ENCODE data around the gene MYOZ3. TPM values are rescaled to one million over a fixed set of nuclear protein-coding genes. Genes with fewer than 3 reads are reported as not detected.

The MYOZ3 gene
- total RNA-seq, 1 donor from 2014 or later = 4.6 TPM

DNA sequence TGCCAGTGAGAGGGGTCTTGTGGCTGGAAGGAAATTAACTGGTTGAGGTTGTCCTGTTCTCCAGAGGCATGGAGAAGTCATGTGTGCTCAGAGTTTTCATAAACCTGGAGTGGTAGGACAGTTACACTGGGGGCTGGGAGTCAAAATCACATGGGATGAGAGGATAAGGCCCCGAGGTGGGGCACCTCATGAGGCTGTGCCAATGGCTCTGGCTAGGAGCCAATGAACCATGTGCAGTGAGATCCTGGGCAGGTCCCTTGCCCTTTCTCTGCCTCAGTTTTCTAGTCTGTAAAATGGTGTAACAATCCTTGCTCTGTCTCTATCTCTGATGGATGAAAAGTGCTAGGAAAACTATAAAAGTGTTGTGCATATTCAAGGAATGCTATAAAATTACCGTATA, 27.6 kb upstream of the MYOZ3 start:
- DNase-seq (ENCODE audit: low read depth) = no peak
- H3K27me3 ChIP-seq (ENCODE audit: control insufficient read depth, insufficient read depth, low read length) = no peaks in the 10 kb centered on the region
- TF ChIP-seq, protein P1, sequence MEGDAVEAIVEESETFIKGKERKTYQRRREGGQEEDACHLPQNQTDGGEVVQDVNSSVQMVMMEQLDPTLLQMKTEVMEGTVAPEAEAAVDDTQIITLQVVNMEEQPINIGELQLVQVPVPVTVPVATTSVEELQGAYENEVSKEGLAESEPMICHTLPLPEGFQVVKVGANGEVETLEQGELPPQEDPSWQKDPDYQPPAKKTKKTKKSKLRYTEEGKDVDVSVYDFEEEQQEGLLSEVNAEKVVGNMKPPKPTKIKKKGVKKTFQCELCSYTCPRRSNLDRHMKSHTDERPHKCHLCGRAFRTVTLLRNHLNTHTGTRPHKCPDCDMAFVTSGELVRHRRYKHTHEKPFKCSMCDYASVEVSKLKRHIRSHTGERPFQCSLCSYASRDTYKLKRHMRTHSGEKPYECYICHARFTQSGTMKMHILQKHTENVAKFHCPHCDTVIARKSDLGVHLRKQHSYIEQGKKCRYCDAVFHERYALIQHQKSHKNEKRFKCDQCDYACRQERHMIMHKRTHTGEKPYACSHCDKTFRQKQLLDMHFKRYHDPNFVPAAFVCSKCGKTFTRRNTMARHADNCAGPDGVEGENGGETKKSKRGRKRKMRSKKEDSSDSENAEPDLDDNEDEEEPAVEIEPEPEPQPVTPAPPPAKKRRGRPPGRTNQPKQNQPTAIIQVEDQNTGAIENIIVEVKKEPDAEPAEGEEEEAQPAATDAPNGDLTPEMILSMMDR (IDR thresholded peaks at IDR 0.05; ENCODE audit: insufficient read depth, low read length, poor library complexity, severe bottlenecking) = no peak
- H3K36me3 ChIP-seq (ENCODE audit: control insufficient read depth, insufficient read depth, low read length) = no peaks in the 10 kb centered on the region
- H3K4me3 ChIP-seq (ENCODE audit: low read depth, low read length) = no peak overlapping the region

DNA sequence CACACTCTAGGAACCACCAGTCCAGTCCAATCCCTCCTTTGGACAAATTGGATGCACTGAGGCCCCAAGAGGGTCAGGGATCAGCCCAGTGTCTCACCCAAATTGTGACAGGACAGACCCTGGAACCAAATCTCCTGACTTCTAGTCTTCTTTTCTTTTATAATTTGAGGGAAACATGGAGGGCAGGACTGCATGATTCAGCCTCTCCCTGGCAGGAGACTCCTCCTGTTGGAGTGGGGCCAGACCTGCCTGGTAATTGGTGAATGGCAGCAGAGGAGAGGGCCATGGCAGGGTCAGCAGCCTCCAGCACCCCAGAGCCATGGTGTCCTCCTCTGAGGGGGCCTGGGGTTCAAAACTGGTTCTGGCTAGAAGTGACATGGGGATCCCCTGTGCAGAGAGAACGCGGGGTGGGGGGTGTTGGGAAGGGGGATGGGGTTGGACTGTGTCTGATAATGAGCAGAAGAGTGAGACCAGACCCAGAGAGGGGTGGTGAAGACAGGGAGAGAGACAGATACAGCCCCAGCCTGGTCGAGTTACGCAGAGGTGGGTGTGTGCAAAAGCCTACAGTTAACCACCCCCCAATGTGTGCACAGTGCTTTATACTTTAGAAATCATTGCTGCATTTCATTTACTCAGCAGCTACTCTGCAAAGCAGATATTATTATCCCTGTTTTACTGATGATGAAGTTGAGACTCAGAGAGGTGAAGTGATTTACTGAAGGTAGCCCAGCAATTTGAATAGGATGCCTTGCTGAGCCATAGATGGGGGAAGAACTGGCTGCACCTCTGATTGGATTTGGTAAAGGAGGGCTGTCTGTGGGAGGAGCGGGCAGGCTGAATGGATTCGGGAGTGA, 24.4 kb upstream of the MYOZ3 start:
- no peak overlapping the region for H3K4me3 ChIP-seq (ENCODE audit: low read depth, low read length)
- no peak for DNase-seq (ENCODE audit: low read depth)
- TF ChIP-seq, protein P1 (IDR thresholded peaks at IDR 0.05; ENCODE audit: insufficient read depth, low read length, poor library complexity, severe bottlenecking) = no peak
- no peaks in the 10 kb centered on the region for H3K36me3 ChIP-seq (ENCODE audit: control insufficient read depth, insufficient read depth, low read length)
- H3K27me3 ChIP-seq (ENCODE audit: control insufficient read depth, insufficient read depth, low read length) = no peaks in the 10 kb centered on the region

DNA sequence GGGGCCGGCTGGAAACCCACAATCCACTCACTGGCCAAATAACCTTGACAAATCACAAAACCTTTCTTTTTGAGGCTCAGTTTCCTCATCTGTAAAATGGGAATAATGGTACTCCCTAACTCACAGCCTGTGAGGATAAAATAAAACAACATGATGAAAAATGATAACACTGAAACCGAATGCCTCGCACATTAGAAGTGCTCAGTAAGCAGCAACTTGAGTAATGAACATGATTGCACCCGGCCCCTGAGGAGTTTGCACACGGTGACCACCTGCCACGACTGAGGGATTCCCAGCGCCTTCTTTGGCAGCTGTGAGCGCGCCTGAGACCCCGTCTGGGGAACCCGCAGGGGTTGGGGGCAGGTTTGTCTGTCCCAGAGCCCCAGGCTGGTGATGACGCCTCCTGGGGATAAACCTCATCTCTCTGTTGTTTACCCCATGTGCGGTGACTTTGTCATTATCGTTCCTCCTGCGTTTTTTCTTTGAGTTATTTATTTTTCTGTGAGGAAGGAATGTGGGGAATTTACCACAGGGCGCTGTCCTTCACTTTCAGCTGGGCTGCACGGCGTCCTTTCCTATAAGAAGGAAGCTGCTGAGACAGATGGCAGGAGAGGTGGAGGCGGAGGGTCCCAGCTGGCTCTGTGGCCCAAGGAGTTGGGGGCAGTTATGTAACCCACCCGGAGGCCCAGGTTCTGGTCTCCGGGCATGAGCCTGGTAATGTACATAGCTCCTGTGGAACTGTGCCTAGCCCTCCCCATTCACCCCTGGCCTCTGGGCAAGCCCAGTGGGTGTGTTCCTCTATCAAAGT, 23.6 kb upstream of the MYOZ3 start:
- Histone ChIP-seq H3K36me3 (ENCODE audit: control insufficient read depth, insufficient read depth, low read length) (no peaks in the 10 kb centered on the region), H3K4me3 (ENCODE audit: low read depth, low read length) (no peak overlapping the region), H3K27me3 (ENCODE audit: control insufficient read depth, insufficient read depth, low read length) (no peaks in the 10 kb centered on the region)
- TF ChIP-seq, protein P1 (IDR thresholded peaks at IDR 0.05; ENCODE audit: insufficient read depth, low read length, poor library complexity, severe bottlenecking) = no peak
- DNase-seq (ENCODE audit: low read depth) = peak; percentile 71

DNA sequence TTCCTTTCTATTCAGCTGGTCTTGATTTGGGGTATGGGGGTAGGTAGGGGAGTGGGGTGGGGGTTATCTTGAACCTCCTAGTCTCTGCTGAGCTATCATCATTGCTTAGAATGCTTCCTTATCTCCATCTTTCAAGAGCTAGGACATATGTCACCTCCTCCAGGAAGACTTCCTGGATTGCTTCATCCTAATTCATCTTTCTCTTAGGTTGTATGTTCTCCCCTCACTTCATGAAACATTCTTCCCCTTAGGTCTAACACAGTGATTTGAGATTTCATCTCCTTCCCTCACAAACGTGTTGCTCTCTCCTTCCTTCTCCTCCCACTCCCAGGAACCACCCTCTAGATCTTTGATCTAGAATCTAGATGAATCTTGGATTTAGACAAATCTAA, 23.0 kb upstream of the MYOZ3 start:
- H3K36me3 ChIP-seq (ENCODE audit: control insufficient read depth, insufficient read depth, low read length) = no peaks in the 10 kb centered on the region
- no peaks in the 10 kb centered on the region for H3K27me3 ChIP-seq (ENCODE audit: control insufficient read depth, insufficient read depth, low read length)
- no peak for DNase-seq (ENCODE audit: low read depth)
- TF ChIP-seq, protein P1 (IDR thresholded peaks at IDR 0.05; ENCODE audit: insufficient read depth, low read length, poor library complexity, severe bottlenecking) = no peak
- no peak overlapping the region for H3K4me3 ChIP-seq (ENCODE audit: low read depth, low read length)

DNA sequence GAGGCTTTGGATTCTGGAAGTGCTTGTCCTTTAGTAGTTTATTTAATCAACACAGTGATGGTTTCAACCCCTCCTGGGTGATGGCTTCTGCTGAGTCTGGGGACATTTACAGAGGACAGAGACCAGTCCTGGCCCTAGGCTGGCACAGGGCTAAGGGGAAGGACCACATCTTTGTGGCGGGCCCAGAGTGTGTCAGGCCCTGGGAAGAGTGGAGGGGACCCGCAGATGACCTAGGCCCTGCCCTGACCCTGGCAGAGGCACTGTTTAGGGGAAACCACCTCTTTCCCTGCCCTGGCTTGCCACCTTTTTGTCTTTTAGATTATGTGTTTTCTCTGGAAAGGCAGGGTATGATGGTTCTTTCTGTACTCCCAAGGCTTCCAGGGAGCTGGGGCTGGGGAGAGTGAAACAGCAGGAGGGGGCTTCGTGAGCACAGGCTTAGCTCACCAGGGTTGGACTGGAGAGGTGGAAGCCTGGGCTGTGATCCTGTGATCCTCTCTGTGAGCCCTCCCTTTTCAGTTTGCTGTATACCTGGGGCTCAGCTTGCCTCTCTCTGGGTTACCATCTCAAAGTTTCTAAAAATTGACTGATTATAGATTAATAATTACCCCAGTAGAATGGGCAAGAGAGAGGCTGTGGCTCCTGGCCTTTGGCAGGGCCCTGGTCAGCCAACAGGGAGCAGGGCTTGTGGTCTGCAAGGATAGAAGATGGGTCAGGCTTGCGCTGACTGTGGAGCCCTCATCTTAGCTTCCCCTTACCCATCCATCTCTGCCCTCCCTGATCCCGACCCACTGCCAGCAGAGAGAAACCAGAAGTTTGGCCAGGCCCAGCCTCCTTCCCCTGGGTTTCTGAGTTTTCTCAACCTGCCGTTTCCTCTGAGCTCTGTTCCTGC, 22.3 kb upstream of the MYOZ3 start:
- no peak overlapping the region for H3K4me3 ChIP-seq (ENCODE audit: low read depth, low read length)
- H3K27me3 ChIP-seq (ENCODE audit: control insufficient read depth, insufficient read depth, low read length) = no peaks in the 10 kb centered on the region
- no peaks in the 10 kb centered on the region for H3K36me3 ChIP-seq (ENCODE audit: control insufficient read depth, insufficient read depth, low read length)
- TF ChIP-seq, protein P1 (IDR thresholded peaks at IDR 0.05; ENCODE audit: insufficient read depth, low read length, poor library complexity, severe bottlenecking) = no peak
- DNase-seq (ENCODE audit: low read depth) = no peak

All from kidney epithelial cell (primary cell).